ENCODE measurements around the gene ANP32D.
A peak's percentile ranks its signal among the peaks of the same experiment; 100 is the strongest.
"Not testable (repeated sequence)": the region's sequence is repeated elsewhere in the genome, so short reads cannot be mapped to it uniquely, and the experiment has no call there.

The ANP32D gene

DNA sequence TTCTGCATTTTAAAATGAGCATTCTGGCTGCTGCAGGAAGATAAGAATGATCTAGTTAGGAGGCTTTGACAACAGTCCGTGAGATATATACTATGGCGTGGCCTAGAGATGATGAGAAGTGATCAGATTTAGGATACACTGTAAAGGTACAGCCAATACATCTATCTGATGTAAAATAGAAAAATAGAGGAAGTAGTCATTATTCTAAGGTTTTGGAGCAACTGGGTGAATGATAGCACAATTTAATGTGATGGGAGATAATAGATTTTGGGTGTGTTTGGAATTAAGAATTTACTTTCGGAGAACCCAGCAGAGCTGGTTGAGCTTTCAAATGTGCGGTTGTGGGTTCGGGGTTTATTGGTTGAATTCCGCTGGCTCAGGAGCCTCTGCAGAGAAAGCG, at the start of gene ANP32D:
TSS of gene ANP32D (plus strand) at position 301 of the 400 bp plus-strand sequence. CDS start 106 bp downstream, outside the sequence.
- in situ Hi-C loops (cut with MboI; ENCODE audit: low pct_unique_long_range_greater_than_20kb, low sequenced_read_pairs), result no loop called here

DNA sequence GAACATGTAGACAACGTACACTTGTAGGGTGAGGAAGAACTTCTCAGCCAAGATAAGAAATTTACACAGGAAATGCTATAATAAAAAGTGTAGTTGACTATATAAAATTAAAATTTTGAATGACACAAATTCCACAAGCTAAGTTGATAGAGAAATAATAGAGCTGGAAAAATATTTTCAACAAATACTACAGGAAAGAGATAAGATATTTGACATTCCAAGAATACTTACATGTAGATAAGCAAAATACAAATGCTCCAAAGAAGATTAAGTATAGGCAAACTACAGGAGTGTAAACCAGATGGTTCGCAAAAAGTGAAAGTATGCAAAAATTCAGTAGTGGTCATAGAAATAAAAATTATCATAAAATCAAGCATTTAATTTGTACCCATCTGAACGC, 49.2 kb upstream of the ANP32D start:
- in situ Hi-C loops (cut with MboI; ENCODE audit: low pct_unique_long_range_greater_than_20kb, low sequenced_read_pairs), result no loop called here
- DNase-seq, result no peak

More for the DNA sequence above, at the start of gene ANP32D:
- no peak for DNase-seq

GRCh38 chr12:48424644-48425043, 47.7 kb upstream of the ANP32D start:
- in situ Hi-C loops (cut with MboI; ENCODE audit: low pct_unique_long_range_greater_than_20kb, low sequenced_read_pairs), result no loop called here
- no peak for DNase-seq

GRCh38 chr12:48434016-48434415, 38.3 kb upstream of the ANP32D start:
- DNase-seq; in situ Hi-C loops (cut with MboI; ENCODE audit: low pct_unique_long_range_greater_than_20kb, low sequenced_read_pairs): not testable (repeated sequence)

DNA sequence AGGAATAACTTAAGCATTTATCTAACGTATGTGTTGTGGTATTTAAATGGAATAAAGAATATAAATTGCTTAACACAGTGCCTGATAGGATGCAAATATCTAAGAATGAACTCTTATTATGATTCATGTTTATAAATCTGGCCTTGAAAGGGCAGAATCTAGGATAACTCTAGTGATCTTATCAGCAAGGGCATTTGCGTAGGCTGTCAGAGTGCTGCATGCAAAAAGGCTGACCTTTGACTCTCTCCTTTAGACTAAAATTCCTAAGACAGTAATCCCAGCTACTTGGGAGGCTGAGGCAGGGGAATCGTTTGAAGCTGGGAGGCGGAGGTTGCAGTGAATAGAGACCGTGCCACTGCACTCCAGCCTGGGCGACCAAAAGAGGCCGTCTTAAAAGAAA, 31.3 kb upstream of the ANP32D start:
- in situ Hi-C loops (cut with MboI; ENCODE audit: low pct_unique_long_range_greater_than_20kb, low sequenced_read_pairs), result no loop called here
- DNase-seq, result no peak

DNA sequence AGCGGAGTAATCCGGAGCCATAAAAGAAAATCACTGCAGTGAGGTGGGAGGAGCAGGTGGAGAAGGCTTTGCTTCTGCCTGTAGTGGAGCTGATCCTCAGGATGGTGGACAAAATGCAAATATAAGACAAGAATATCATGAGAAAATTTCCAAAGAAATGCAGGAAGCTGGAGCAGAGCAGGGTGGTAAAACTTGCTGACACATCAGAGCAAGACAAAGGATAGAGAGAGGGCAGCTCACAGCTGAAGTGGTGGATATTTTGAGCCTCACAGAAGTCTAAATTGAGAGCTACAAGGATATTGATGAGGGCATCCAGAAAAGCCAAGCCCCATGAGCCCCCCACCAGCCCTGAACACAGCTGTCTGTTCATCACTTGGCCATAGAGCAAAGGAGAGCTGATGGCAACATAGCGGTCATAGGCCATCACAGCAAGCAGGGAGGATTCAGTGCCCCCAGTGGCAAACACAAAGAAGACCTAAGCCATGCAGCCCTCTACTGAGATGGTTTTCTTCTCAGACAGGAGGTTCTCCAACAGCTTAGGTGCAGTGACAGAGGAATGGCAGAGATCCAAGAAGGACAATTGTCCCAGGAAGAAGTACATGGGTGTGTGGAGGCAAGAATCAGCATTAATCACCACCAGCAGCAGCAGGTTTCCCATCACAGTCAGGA, 30.0 kb upstream of the ANP32D start:
- in situ Hi-C loops (cut with MboI; ENCODE audit: low pct_unique_long_range_greater_than_20kb, low sequenced_read_pairs), result no loop called here
- no peak for DNase-seq

- in situ Hi-C loops (cut with MboI; ENCODE audit: low pct_unique_long_range_greater_than_20kb, low sequenced_read_pairs), result no loop called here
These were observed 26.8 kb upstream of the ANP32D start for GRCh38 chr12:48445538-48445937.

DNA sequence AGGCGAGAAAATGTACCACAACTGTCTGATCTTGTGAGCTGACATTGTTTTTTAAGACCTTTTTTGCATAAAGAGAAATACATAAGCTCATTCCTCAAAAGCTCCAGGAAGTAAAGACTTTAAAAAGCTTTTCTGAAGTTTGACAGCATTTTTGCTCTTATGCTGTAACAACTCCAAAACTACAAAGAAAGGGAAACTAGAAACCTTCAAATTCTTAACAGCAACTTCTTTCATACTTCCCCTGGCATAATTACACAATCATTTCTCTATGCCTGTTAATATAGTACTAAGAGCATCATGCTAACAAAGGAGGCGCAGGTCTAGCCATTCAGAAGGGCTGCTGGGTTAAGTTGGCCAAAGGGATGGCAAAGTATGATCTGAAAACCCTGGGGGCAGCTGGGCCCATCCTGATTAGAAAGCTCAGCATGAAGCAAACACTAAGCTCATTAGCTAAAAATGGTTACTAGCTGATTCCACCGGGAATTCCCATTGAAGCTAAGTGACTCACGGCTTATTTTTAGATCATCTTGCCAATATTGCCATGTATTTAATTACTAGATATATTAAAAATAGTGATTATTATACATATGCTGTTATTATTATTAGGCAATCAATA, 26.1 kb upstream of the ANP32D start:
- DNase-seq, result no peak
- in situ Hi-C loops (cut with MboI; ENCODE audit: low pct_unique_long_range_greater_than_20kb, low sequenced_read_pairs), result no loop called here

More at GRCh38 chr12:48445538-48445937, 26.8 kb upstream of the ANP32D start:
- no peak for DNase-seq

DNA sequence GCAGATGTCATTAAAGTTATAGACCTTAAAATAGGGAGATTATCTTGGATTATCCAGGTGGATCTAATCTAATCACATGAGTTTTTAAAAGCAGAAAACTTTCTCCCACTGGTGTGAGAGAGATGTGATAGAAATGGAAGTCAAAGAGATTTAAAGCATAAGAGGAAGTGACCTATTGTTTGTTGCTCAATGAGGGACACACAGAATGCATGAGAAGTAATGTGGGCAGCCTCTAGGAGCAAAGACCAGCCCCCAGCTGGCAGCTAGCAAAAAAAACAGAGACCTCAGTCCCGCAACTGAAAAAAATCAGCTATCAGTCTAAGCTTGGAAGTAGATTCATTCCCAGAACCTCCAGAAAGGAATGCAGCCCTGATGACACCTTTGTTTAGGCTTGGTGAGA, 24.6 kb upstream of the ANP32D start:
- in situ Hi-C loops (cut with MboI; ENCODE audit: low pct_unique_long_range_greater_than_20kb, low sequenced_read_pairs), result no loop called here
- DNase-seq, result no peak

- in situ Hi-C loops (cut with MboI; ENCODE audit: low pct_unique_long_range_greater_than_20kb, low sequenced_read_pairs), result no loop called here
- peak; percentile 8 for DNase-seq
These were observed 21.0 kb upstream of the ANP32D start for GRCh38 chr12:48451372-48451771.

GRCh38 chr12:48452961-48453360, 19.4 kb upstream of the ANP32D start:
- DNase-seq; in situ Hi-C loops (cut with MboI; ENCODE audit: low pct_unique_long_range_greater_than_20kb, low sequenced_read_pairs): not testable (repeated sequence)

DNA sequence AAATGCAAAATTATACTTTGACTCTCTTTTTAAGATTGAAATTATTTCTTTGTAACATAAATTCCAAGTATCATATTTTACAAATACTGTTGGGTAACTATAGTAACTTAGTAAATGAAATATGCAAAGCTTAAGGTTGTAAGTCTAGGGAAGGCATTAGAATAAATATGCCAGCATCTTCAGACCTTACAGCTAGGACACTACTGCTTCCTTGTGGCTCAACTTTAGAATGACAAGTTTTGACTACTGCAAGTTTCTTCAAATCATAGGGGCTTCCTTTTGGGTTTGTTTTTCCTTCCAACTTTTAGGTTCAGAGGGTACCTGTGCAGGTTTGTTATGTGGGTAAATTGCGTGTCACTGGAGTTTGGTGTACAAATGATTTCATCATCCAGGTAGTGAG, 17.7 kb upstream of the ANP32D start:
- DNase-seq, result peak; percentile 33
- in situ Hi-C loops (cut with MboI; ENCODE audit: low pct_unique_long_range_greater_than_20kb, low sequenced_read_pairs), result no loop called here

GRCh38 chr12:48455116-48455515, 17.2 kb upstream of the ANP32D start:
- in situ Hi-C loops (cut with MboI; ENCODE audit: low pct_unique_long_range_greater_than_20kb, low sequenced_read_pairs), result no loop called here
- no peak for DNase-seq

- in situ Hi-C loops (cut with MboI; ENCODE audit: low pct_unique_long_range_greater_than_20kb, low sequenced_read_pairs), result no loop called here
- no peak for DNase-seq
These were observed 13.1 kb upstream of the ANP32D start for GRCh38 chr12:48459259-48459658.

DNA sequence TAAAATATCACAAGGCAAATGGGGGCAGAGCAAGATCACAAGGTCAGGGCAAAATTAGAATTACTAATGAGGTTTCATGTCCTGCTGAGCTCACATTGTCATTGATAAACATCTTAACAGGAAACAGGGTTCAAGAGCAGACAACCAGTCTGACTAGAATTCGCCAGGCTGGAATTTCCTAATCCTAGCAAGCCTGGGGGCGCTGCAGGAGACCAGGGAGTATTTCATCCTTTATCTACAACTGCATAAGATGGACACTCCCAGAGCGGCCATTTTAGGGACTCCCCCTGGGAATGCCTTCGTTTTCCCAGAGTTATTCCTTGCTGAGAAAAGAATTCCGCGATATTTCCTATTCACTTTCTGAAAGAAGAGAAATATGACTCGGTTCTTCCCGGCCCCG, 3.3 kb upstream of the ANP32D start:
- DNase-seq; in situ Hi-C loops (cut with MboI; ENCODE audit: low pct_unique_long_range_greater_than_20kb, low sequenced_read_pairs): not testable (repeated sequence)

DNA sequence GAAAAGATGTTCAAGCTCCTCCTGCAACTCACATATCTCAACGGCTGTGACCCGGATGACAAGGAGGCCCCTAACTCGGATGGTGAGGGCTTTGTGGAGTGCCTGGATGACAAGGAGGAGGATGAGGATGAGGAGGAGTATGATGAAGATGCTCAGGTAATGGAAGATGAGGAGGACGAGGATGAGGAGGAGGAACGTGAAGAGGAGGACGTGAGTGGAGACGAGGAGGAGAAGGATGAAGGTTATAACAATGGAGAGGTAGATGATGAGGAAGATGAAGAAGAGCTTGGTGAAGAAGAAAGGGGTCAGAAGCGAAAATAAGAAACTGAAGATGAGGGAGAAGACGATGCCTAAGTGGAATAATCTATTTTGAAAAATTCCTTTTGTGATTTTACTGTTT, 702 bp downstream of the ANP32D start:
- in situ Hi-C loops (cut with MboI; ENCODE audit: low pct_unique_long_range_greater_than_20kb, low sequenced_read_pairs), result no loop called here
- DNase-seq, result no peak

GRCh38 chr12:48474497-48474896, 2.1 kb downstream of the ANP32D start:
- DNase-seq; in situ Hi-C loops (cut with MboI; ENCODE audit: low pct_unique_long_range_greater_than_20kb, low sequenced_read_pairs): not testable (repeated sequence)

DNA sequence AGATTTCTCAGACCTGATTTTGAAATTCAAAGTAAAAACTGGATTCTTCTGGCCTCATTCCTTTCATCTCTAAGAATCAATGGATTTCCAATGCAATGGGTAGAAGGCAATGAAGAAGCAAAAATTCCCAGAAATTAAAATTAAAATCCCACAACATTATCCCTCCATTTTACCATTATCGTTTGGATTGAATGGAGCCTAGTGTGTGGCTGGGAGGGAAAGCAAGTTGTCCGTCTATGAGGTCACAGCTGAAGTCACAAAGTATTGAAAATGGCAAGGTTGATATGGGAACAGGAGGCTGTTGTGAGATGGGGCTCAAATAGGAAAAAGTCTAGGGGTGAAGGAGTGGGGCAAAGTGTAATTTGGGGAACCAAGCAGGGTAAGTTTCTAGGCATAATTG, 9.8 kb downstream of the ANP32D start, which contains the start of gene C12orf54:
TSS of gene C12orf54 (plus strand) at position 301 of the 400 bp plus-strand sequence. CDS start 799 bp downstream, outside the sequence.
- DNase-seq, result no peak
- in situ Hi-C loops (cut with MboI; ENCODE audit: low pct_unique_long_range_greater_than_20kb, low sequenced_read_pairs), result no loop called here

DNA sequence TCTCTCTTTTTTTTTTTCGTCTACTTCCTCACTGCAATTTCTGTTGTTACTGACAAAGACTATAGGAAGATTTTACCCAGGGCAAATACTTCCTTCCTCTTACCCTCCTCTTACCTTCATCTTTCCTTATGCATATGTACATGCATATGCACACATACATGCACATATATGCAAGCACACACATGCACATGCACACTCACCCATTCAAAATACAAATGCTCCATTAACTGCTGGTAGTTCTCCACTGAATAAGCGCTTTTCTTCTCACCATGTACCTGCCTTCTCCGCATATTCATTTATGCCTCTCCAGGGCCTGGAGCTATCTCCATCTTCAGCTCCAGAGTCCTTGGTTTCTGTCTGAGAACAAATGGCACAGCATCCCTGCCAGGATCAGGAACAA, 10.6 kb downstream of the ANP32D start:
- no peak for DNase-seq
- in situ Hi-C loops (cut with MboI; ENCODE audit: low pct_unique_long_range_greater_than_20kb, low sequenced_read_pairs), result no loop called here

DNA sequence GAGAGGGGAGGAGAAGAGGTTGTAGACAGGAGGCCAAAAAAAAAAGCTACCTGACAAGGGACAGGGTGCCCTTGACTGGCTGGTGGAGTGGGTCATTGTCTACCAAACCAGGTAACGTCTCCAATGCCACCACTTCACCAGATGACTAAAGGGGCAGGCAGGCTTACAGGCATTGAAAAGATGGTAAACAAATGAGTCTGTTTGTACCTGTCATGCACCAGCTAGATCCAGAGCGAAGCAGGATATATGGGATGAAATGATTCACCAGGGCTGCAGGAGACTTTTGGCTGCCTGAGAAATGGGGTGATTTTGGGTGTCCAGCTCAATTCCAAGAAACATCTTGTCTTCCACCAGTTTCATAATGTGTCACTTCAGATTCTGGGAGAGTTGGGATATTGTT, 13.9 kb downstream of the ANP32D start:
- in situ Hi-C loops (cut with MboI; ENCODE audit: low pct_unique_long_range_greater_than_20kb, low sequenced_read_pairs), result no loop called here
- DNase-seq, result no peak

GRCh38 chr12:48486679-48487078, 14.3 kb downstream of the ANP32D start:
- no peak for DNase-seq
- in situ Hi-C loops (cut with MboI; ENCODE audit: low pct_unique_long_range_greater_than_20kb, low sequenced_read_pairs), result no loop called here
